ENCODE measurements around the gene CPM. TPM values are rescaled to one million over a fixed set of nuclear protein-coding genes. Genes with fewer than 3 reads are reported as not detected.

The CPM gene
- total and polyA plus RNA-seq, 10 of the 15 experiments (the other 5 are each of a cell fraction or from before 2014, with no cell fraction given) = 0.06 to 1.7 (median 0.41) TPM

- H3K27me3 ChIP-seq (replicated peaks in 1 of 2; ENCODE audit: control insufficient read depth in 2 of 2, insufficient read depth in 2 of 2, low read length in 1 of 2) = no peaks in the 10 kb centered on the region
- WGBS (ENCODE audit: insufficient coverage, insufficient replicate concordance, low lambda C conversion rate, missing lambda C conversion rate) = no CpG with 5 or more reads among the region's 2 CpGs
- in situ Hi-C loops (cut with MboI) (no loop called here), intact Hi-C loops (cut with micrococcal nuclease; ENCODE audit: unreplicated experiment) (no loop called here)
- CTCF ChIA-PET = interaction anchor here (1.7 kb wide), 1 partner anchor 21 kb away, joined by 8 read pairs; no protein-coding TSS in a partner anchor
- H3K27ac ChIP-seq (ENCODE audit: control insufficient read depth, insufficient read depth) = no peak overlapping the region
- FAIRE-seq (no peak), ATAC-seq (no peak), DNase-seq (ENCODE audit: low read depth, low spot score) (no peak)
- SMC1A ChIA-PET (ENCODE audit: uncharacterized antibody, unreplicated experiment) = no interaction called here
- TF ChIP-seq ZNF622 (IDR thresholded peaks at IDR 0.05) (no peak), TCF12 (IDR thresholded peaks at IDR 0.05; ENCODE audit: low read depth, low read length) (no peak), NKRF (conservative IDR thresholded peaks at IDR 0.05) (no peak), RAD21 (IDR thresholded peaks at IDR 0.05; ENCODE audit: insufficient read depth, low read depth, low read length) (no peak), PML (IDR thresholded peaks at IDR 0.05; ENCODE audit: low read length) (no peak), HCFC1 (IDR thresholded peaks at IDR 0.05; ENCODE audit: low read length) (no peak), YBX1 (IDR thresholded peaks at IDR 0.05) (no peak)
- TF ChIP-seq, protein P1, sequence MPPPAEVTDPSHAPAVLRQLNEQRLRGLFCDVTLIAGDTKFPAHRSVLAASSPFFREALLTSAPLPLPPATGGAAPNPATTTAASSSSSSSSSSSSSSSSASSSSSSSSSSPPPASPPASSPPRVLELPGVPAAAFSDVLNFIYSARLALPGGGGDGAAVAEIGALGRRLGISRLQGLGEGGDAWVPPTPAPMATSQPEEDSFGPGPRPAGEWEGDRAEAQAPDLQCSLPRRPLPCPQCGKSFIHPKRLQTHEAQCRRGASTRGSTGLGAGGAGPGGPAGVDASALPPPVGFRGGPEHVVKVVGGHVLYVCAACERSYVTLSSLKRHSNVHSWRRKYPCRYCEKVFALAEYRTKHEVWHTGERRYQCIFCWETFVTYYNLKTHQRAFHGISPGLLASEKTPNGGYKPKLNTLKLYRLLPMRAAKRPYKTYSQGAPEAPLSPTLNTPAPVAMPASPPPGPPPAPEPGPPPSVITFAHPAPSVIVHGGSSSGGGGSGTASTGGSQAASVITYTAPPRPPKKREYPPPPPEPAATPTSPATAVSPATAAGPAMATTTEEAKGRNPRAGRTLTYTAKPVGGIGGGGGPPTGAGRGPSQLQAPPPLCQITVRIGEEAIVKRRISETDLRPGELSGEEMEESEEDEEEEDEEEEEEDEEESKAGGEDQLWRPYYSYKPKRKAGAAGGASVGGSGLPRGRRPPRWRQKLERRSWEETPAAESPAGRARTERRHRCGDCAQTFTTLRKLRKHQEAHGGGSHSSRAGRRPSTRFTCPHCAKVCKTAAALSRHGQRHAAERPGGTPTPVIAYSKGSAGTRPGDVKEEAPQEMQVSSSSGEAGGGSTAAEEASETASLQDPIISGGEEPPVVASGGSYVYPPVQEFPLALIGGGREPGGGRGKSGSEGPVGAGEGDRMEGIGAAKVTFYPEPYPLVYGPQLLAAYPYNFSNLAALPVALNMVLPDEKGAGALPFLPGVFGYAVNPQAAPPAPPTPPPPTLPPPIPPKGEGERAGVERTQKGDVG (CRISPR knock-in tag; IDR thresholded peaks at IDR 0.05) = no peak
- no peaks in the 10 kb centered on the region for H3K79me2 ChIP-seq (ENCODE audit: control insufficient read depth, insufficient read depth, low read length)
- no peak overlapping the region for H3K9ac ChIP-seq (ENCODE audit: control insufficient read depth, insufficient read depth, low read length)
- RAD21 ChIA-PET (ENCODE audit: unreplicated experiment) = interaction anchor here (0.6 kb wide), 1 partner anchor 15 kb away, joined by 3 read pairs; no protein-coding TSS in a partner anchor
- H3K9me3 ChIP-seq (replicated peaks; ENCODE audit: control insufficient read depth, insufficient read depth, low read length) = no peaks in the 10 kb centered on the region
- no peak overlapping the region for H2AFZ ChIP-seq (ENCODE audit: control insufficient read depth, low read depth, low read length)
- POLR2A ChIA-PET = interaction anchor here (0.5 kb wide), 1 partner anchor 87 kb away, joined by 4 read pairs; no protein-coding TSS in a partner anchor
- no peaks in the 10 kb centered on the region for H3K36me3 ChIP-seq (ENCODE audit: control insufficient read depth in 2 of 2, insufficient read depth in 2 of 2, low read length in 1 of 2)
- no peak overlapping the region for H3K4me3 ChIP-seq
- H3K4me1 ChIP-seq (ENCODE audit: control insufficient read depth, insufficient read depth, low read length) = no peaks in the 10 kb centered on the region
- BruUV-seq (replicated peaks) = no TSS peak
- H4K20me1 ChIP-seq (ENCODE audit: control insufficient read depth, insufficient read depth) = no peaks in the 10 kb centered on the region
- no peak overlapping the region for H3K4me2 ChIP-seq (ENCODE audit: control insufficient read depth, insufficient read depth)
Measured at GRCh38 chr12:68851592-68852306, 81.2 kb downstream of the CPM start.

Measured in GM12878 (cell line).